ENCODE measurements around the gene LRRC40.

DNA sequence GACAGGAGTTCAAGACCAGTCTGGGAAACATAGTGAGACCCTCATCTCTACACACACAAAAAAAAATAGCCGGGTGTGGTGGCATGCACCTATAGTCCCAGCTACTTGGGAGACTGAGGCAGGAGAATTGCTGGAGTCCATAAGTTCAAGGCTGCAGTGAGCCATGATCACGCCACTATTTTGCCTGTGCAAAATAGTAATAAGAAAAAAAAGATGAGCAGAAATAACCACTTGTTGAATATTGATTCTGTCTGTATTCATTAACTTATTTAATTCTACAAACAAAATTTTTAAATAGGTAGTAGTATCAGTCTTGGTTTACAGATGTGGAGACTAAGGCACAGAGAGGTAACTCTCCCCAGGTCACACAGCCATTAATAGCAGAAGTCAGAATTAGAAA is 16.9 kb downstream of the LRRC40 start:
- TF ChIP-seq, protein P1, sequence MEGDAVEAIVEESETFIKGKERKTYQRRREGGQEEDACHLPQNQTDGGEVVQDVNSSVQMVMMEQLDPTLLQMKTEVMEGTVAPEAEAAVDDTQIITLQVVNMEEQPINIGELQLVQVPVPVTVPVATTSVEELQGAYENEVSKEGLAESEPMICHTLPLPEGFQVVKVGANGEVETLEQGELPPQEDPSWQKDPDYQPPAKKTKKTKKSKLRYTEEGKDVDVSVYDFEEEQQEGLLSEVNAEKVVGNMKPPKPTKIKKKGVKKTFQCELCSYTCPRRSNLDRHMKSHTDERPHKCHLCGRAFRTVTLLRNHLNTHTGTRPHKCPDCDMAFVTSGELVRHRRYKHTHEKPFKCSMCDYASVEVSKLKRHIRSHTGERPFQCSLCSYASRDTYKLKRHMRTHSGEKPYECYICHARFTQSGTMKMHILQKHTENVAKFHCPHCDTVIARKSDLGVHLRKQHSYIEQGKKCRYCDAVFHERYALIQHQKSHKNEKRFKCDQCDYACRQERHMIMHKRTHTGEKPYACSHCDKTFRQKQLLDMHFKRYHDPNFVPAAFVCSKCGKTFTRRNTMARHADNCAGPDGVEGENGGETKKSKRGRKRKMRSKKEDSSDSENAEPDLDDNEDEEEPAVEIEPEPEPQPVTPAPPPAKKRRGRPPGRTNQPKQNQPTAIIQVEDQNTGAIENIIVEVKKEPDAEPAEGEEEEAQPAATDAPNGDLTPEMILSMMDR (conservative IDR thresholded peaks at IDR 0.05): no peak
- TF ChIP-seq ZFX (IDR thresholded peaks at IDR 0.05): no peak
